Glomerular visceral epithelial cell (primary cell): Measurements from ENCODE around the gene NANOG.
"Not testable (repeated sequence)": the region's sequence is repeated elsewhere in the genome, so short reads cannot be mapped to it uniquely, and the experiment has no call there.

Experiments used
- DNase-seq: peaks from one replicate; pipeline ENCODE4 v3.0.0-alpha.2; 2016; ENCODE audit errors: extremely low spot score

Gene NANOG

DNA sequence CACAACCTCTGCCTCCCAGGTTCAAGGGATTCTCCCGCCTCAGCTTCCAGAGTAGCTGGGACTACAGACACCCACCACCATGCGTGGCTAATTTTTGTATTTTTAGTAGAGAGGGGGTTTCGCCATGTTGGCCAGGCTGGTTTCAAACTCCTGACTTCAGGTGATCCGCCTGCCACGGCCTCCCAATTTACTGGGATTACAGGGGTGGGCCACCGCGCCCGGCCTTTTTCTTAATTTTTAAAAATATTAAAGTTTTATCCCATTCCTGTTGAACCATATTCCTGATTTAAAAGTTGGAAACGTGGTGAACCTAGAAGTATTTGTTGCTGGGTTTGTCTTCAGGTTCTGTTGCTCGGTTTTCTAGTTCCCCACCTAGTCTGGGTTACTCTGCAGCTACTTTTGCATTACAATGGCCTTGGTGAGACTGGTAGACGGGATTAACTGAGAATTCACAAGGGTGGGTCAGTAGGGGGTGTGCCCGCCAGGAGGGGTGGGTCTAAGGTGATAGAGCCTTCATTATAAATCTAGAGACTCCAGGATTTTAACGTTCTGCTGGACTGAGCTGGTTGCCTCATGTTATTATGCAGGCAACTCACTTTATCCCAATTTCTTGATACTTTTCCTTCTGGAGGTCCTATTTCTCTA is at the start of gene NANOG:
NANOG (plus strand) TSS at position 519 of the 645 bp plus-strand sequence. CDS start 213 bp downstream, outside the sequence.
- DNase-seq: not testable (repeated sequence)

DNA sequence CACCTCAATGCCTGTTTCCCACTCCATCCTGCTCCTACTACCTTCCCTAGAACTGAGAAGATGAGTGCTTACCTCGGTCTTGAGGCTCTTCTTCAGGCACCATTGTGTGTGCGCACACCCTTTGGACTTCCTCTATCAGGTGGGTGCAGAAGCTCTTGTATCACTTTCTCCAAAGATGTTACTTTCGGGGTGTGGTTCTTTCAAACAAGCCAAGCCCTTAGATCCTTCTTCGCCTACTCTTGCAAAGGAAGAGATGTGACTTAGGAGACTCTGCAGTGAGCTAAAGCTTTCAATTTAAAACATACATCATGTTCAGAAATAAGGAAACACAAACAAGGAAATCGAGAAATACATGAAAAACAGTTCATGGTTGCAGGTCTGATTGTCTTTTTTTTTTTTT is 42.0 kb upstream of the NANOG start, which contains the start of gene CLEC4C:
CLEC4C (minus strand) TSS at position 130 of the 400 bp plus-strand sequence; CDS start at position 103, 27 bp downstream.
- DNase-seq: no peak

DNA sequence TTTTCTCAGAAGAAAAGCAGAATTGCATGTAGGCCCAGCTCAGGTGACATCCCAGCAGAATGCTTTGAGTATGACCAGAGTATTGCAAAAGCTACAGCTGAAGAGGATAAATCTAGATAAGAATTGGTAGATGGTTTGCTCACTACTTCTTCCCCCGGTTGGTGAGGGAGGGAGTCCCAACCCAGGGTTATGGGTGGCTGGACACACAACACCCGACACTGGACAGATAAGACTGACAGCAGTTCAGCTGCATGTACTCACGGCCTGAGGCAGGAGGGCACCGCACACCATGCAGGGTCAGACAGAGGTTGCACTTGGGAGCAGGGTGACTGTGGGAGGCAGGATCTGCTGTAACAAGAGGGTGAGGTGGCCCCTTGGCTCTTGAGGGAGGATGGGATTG is 40.4 kb upstream of the NANOG start:
- no peak for DNase-seq

DNA sequence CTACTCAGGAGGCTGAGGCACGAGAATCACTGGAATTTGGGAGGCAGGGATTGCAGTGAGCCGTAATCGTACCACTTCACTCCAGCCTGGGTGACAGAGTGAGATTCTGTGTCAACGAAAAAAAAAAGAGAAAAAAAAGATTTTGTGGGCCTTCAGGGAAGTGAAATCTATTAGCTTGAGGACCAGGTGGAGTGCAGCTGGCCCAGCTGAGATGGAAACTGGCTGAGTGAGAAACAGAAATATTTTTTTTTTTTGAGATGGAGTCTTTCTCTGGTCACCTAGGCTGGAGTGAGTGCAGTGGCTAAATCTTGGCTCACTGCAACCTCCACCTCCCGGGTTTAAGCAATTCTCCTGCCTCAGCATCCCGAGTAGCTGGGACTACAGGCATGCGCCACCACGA is 39.8 kb upstream of the NANOG start:
- DNase-seq: no peak

DNA sequence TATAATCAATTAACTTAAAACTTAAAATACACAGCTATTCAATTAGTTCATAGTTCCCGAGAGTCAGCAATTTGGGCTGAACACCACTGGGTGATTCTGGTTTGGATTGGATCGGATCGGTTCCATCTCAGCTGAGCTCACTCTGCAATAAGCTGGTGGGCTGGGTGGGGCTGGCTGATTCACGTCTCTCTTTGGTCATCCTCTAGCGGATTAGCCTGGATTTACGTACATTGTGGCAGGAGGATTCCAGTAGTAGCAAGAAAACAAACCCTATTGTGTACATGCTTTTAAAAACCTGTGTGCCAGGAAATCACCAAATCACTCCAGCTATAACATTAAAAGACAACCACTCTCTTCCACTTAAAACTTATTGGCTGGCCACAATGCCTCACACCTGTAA is 38.9 kb upstream of the NANOG start:
- no peak for DNase-seq

DNA sequence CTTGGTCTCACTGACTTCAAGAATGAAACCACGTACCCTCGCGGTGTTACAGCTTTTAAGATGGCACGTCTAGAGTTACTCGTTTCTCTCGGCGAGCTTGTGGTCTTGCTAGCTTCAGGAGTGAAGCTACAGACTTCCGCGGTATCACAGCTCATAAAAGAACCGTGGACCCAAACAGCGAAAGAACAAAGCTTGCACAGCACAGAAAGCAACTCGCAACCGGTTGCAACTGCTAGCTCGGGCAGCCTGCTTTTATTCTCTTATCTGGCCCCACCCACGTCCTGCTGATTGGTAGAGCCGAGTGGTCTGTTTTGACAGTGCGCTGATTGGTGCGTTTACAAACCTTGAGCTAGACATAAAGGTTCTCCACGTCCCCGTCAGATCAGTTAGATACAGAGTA is 37.8 kb upstream of the NANOG start:
- no peak for DNase-seq

DNA sequence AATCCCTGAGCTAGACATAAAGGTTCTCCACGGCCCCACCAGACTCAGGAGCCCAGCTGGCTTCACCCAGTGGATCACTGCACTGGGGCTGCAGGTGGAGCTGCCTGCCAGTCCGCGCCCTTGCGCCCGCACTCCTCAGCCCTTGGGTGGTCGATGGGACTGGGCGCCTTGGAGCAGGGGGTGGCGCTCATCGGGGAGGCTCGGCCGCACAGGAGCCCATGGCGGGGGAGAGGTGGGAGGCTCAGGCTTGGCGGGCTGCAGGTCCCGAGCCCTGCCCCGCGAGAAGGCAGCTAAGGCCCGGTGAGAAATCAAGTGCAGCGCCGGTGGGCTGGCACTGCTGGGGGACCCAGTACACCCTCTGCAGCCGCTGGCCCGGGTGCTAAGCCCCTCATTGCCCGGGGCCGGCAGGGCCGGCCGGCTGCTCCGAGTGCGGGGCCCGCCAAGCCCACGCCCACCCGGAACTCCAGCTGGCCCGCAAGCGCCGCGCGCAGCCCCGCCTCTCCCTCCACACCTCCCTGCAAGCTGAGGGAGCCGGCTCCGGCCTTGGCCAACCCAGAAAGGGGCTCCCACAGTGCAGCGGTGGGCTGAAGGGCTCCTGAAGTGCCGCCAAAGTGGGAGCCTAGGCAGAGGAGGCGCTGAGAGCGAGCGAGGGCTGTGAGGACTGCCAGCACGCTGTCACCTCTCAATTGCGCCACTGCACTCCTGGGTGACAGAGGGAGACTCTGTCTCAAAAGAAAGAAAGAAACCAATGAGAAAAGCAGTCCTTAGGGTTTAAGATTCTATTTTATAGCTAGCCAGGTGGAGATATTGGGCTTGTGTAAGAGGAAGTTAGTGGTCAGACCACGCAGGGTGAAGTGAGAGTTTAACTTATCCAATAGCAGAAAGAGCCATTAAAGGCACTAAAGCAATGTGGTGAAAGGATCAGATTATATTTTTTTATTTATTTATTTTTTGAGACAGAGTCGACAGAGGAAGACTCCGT is 37.0 kb upstream of the NANOG start:
- DNase-seq: not testable (repeated sequence)

DNA sequence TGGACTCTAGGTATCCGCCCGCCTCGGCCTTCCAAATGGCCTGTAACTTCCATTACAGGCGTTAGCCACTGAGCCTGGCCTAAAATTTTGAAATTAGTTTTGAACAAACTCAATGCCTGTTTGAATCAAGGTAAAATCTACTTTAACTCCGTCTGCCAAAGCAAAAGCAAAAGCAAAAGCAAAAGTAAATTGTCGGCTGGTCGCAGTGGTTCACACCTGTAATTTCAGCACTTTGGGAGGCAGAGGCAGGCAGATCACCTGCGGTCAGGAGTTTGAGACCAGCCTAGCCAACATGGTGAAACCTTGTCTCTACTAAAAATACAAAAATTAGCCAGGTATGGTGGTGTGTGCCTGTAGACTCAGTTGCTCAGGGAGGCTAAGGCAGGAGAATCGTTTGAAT is 33.5 kb upstream of the NANOG start:
- not testable (repeated sequence) for DNase-seq

DNA sequence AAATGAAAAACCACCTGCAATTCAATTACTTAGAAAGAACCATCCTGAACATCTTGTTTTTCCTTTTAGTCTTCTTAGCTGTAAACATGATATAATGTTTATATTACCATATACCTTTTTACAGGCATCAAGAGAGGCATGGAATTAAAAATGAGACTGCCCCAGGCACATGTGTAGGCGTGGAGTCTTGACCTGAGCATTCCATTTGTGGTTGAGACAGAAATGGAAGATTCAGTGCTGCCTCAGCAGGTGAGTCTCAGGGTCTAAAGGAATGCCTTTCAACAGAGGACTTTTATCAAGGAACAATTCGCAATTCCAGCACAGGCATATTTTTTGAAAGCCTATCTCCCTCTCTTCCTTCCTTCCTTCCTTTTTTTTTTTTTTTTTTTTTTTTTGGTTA is 32.2 kb upstream of the NANOG start:
- DNase-seq: no peak

DNA sequence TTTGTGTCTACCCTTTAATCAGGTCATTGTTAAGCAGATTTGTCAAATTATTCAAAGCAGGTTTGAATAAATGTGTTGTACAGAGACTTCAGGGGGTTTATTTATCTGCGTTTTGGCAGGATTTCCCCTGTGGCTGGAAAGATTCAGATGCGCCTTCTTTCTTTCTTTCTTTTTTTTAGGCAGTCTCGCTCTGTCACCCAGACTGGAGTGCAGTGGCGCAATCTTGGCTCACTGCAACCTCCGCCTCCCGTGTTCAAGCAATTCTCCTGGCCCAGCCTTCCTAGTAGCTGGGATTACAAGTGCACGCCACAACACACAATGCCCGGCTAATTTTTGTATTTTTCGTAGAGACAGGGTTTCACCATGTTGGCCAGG is 30.4 kb upstream of the NANOG start:
- DNase-seq: no peak

DNA sequence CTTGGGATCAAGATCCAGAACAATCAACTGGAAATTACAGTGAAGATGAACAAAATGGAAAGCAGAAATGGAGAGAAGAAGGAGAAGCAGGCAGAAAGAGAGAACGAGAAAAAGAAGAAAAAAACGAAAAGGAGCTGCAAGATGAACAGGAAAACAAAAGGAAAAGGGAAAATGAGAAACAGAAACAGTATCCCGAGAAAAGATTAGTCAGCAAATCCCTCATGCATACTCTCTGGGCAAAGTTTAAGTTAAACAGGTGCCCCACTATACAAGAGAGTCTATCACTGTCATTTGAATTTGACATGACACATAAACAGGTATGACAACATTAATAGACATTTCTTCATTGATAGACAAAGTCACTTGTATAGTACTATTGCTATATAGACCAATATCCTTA is 19.2 kb upstream of the NANOG start:
- no peak for DNase-seq

DNA sequence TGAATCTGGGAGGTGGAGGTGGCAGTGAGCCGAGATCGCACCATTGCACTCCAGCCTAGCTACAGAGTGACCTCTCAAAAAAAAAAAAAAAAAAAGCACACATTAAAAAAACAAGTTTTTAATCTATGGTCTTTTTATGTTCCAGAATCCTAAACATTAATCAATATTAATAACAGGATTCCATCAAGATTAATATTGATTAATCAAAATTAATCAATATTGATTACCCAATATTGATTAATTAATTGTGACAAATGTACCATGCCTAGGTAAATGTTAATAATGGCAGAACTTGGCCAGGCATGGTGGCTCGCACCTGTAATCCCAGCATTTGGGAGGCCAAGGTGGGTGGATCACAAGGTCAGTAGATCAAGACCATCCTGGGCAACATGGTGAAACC is 7.9 kb upstream of the NANOG start:
- no peak for DNase-seq

DNA sequence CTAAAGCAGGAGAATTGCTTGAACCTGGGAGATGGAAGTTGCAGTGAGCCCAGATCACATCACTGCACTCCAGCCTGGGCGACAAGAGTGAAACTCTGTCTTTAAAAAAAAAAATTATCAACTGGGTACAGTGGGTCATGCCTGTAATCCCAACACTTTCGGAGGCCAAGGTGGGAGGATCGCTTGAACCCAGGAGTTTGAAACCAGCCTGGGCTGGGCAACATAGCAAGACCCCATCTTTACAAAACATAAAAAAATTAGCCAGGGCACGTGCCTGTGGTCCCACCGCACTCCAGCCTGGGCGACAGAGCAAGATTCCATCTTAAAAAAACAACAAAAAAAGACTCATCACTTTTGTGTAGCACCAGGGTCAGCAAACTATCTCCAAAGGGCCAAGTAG is 7.1 kb upstream of the NANOG start:
- DNase-seq: no peak

DNA sequence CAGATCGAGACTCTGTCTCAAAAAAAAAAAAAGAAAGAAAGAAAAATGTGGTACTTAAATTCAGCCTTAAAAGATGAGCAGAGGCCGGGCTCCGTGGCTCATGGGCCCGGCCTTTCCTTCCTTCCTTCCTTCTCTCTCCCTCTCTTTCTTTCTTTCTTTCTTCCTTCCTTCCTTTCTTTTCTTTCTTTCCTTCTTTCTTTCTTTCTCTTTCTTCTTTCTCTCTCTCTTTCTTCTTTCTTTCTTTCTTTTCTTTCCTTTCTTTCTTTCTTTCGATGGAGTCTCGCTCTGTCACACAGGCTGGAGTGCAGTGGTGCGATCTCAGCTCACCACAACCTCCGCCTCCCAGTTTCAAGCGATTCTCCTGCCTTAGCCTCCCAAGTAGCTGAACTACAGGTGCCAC is 5.8 kb upstream of the NANOG start:
- not testable (repeated sequence) for DNase-seq

DNA sequence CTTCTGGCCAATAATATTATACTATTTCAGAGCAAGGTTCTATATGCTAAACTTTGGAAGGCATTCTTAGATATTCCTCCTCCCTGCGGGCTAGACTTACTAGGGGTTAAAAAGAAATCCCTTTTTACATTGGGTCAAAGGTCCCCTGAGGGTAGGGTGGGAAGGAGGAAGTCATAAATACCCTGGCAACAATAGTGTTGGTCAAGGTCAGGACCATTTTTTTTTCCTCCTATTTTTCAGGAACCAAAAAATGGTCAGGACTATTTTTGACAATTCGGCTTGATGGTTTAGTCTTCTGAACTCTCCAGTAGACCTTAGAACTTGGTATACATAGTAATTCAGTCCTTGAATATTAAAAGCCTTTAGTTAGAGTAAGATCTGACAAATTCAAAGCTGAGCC is 4.5 kb upstream of the NANOG start:
- DNase-seq: no peak

DNA sequence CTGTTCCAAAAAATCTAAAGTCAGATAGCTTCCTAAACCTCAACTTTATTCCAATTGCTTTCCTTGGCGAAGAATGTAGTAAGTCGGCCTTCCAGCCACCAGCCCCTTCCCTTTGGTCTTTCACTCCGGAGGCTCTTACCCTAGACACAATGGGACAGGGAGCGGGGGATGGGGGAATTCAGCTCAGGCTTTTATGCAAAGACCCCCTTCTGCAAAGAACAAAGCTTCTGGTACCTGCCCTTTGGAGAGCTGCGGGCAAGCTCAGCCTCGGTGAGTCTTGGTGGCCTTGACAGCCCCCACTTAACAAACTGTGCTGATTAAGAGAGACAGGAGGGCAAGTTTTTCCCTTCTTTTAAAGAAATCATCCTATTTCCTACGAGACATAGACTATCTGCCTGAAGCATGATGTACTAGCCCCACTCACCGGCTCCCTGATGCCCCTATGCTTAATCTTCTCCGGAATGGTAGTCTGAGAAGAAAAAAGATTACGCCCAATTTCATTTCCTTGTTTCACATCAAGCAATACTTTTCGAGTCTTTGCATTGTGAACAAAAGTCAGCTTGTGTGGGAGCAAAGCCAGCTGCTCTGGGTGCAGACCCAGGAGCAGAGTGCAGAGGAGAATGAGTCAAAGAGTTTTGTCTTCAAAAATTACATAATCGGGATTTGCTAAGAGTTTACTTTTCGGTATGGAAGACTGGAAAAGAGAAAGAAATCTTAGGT is 1.5 kb upstream of the NANOG start:
- no peak for DNase-seq

DNA sequence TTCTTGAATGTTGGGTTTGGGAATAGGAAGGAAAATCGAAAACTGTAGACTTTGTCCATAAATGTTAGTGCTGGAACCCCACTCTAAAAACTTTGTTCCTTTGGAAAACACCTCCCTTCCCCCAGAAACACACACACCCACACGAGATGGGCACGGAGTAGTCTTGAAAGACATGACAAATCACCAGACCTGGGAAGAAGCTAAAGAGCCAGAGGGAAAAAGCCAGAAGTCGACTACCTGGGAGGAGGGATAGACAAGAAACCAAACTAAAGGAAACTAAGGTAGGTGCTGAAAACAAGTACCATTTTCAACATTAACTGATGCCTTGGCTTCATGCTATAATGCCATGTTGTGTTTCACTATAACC is 925 bp upstream of the NANOG start:
- DNase-seq: no peak

DNA sequence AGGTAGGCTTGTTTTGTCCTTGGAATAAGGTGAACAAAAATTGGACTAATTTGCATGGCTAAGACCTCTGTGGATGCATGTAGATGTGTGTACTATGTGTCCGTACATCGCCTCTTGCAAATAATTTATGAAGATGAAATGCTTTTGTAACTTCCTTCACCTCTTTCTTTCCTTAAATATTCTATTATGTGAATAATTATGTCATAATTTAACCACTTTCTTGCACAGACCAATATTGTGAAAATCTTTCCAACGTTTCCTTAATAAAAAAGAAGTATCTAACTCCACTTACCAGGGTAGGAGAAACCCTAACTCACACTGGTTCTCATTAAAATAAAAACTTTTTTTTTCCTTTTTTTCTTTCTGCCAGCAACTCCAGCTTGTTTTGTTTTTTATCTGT is 4.0 kb downstream of the NANOG start:
- no peak for DNase-seq

DNA sequence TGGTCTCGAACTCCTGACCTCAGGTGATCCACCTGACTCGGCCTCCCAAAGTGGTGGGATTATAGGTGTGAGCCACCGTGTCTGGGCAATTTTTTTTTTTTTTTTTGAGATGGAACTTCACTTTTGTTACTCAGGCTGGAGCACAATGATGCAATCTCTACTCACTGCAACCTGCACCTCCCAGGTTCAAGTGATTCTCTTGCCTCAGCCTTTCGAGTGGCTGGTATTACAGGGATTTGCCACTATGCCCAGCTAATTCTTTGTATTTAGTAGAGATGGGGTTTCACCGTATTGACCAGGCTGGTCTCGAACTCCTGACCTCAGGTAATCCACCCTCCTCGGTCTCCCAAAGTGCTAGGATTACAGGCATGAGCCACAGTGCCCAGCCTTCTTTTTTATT is 8.1 kb downstream of the NANOG start:
- not testable (repeated sequence) for DNase-seq

DNA sequence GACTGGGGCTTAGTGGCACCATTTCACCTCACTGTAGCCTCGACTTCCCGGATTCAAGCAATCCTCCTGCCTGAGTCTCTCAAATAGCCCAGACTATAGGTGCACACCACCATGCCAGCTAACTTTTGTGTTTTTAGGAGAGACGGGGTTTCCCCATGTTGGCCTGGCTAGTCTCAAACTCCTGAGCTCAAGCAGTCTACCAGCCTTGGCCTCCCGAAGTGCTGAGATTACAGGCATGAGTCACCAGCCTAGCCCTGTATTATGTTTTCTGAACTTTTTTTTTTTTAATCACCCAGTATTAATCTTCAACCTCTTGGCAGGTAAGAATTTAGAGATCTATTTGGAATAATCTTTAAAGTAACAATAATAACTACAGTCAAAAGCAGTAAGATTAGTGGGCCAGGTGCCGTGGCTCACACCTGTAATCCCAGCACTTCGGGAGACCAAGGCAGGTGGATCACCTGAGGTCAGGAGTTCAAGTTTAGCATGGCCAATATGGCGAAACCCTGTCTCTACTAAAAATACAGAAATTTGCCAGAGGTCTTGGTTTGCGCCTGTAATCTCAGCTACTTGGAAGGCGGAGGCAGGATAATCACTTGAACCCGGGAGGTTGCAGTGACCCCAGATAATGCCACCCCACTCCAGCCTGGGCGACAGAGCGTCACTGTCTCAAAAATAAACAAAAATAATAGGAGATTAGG is 8.6 kb downstream of the NANOG start:
- no peak for DNase-seq

DNA sequence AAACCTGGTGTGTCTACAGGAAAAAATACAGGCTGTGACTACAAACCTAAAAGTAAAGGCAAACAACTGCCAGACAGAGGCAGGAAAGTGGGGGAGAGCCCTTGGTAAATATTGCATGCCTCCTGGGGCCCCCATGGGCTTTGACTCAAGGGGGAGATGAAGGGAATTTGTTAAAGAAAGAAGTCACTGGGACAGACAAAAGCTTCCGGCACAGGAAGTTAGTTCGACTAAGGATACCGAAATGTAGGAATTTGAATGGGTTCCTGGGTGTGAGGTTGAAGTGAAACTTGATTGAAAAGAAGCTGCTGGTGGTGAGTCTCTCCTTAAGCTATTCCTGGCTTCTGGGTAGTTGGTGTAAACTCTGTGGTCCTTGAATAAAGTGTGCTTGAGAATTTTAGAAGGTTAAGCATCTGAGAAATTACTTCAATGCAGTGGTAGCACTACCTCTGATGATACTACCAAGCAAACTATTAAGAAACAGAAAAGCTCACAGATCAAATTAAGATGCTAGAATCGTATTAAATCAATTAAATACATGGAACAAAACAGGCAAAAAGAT is 9.6 kb downstream of the NANOG start:
- DNase-seq: not testable (repeated sequence)
